OCI-LY7 (cell line): ENCODE results near the gene TM4SF4. TPM values are rescaled to one million over a fixed set of nuclear protein-coding genes. Genes with fewer than 3 reads are reported as not detected.

Experiments used
- BruUV-seq: library from RNA; stranded (reverse); fragments of 400-500 nt; replicated peaks from 2 replicates; lab custom pipeline; 2021; lab: Mats Ljungman, UMichigan
- CTCF ChIA-PET: fragments of 300-600 bp; sonication (Branson Sonifier 250); formaldehyde crosslinking; loops from one replicate; lab custom pipeline; 2022; ENCODE audit warnings: antibody characterized with exemption; ENCODE audit not compliant: unreplicated experiment; lab: Charles Lee
- POLR2A ChIA-PET: fragments of 300-600 bp; sonication (Branson Sonifier 250); formaldehyde crosslinking; loops from one replicate; lab custom pipeline; 2022; ENCODE audit warnings: antibody characterized with exemption; lab: Charles Lee
- DNase-seq: peaks from one replicate; pipeline ENCODE4 v3.0.0-alpha.2; 2015; ENCODE audit warnings: low spot score
- H2AFZ ChIP-seq: fragments of 200-600 bp; sonication (generic), shearing (Covaris generic); 2 replicates; pipeline ENCODE4 v1.6.1; 2014; ENCODE audit warnings: mild to moderate bottlenecking, antibody characterized with exemption, low read length, moderate library complexity
- H3K27ac ChIP-seq: fragments of 200-600 bp; sonication (generic); 2 replicates; pipeline ENCODE4 v1.5.1; 2014; ENCODE audit warnings: mixed run types, low read depth, mild to moderate bottlenecking, moderate library complexity, low read length, inconsistent platforms; ENCODE audit not compliant: poor library complexity, severe bottlenecking
- H3K36me3 ChIP-seq: fragments of 200-600 bp; sonication (generic); 2 replicates; pipeline ENCODE4 v1.6.1; 2014; ENCODE audit warnings: mild to moderate bottlenecking, antibody characterized with exemption, low read length, moderate library complexity, mixed read lengths; ENCODE audit not compliant: insufficient read depth
- H3K4me1 ChIP-seq: fragments of 200-600 bp; sonication (generic); 2 replicates; pipeline ENCODE4 v1.5.1; 2014; ENCODE audit warnings: mild to moderate bottlenecking, low read length; ENCODE audit not compliant: insufficient read depth, poor library complexity, severe bottlenecking
- H3K4me2 ChIP-seq: fragments of 200-600 bp; sonication (generic); 2 replicates; pipeline ENCODE4 v1.6.1; 2014; ENCODE audit warnings: mild to moderate bottlenecking, low read length
- H3K4me3 ChIP-seq: fragments of 200-600 bp; sonication (generic); 2 replicates; pipeline ENCODE4 v1.5.1; 2014; ENCODE audit warnings: mild to moderate bottlenecking, low read depth, low read length; ENCODE audit not compliant: poor library complexity, severe bottlenecking
- H3K79me2 ChIP-seq: fragments of 200-600 bp; sonication (generic); 2 replicates; pipeline ENCODE4 v1.6.1; 2016; ENCODE audit warnings: low read depth, mild to moderate bottlenecking, low read length, moderate library complexity, mixed read lengths; ENCODE audit not compliant: insufficient read depth
- H3K9me2 ChIP-seq: fragments of 200-600 bp; sonication (generic); 2 replicates; pipeline ENCODE4 v1.6.1; 2016; ENCODE audit warnings: mild to moderate bottlenecking, low read length, mixed read lengths; ENCODE audit not compliant: insufficient read depth
- H3K9me3 ChIP-seq: fragments of 200-600 bp; sonication (generic); 2 replicates; pipeline ENCODE4 v1.6.1; 2014; ENCODE audit warnings: mild to moderate bottlenecking, mixed run types, low read length, mixed read lengths
- H4K20me1 ChIP-seq: fragments of 200-600 bp; sonication (generic); 2 replicates; pipeline ENCODE4 v1.6.1; 2014; ENCODE audit warnings: mild to moderate bottlenecking, antibody characterized with exemption, low read length, moderate library complexity, mixed read lengths; ENCODE audit not compliant: insufficient read depth
- CTCF ChIP-seq: fragments of 200-600 bp; sonication (generic); conservative IDR thresholded peaks from 2 replicates; pipeline ENCODE4 v1.5.1; 2014; ENCODE audit warnings: mild to moderate bottlenecking, antibody characterized with exemption, low read length, moderate library complexity, mixed read lengths
- EZH2phosphoT487 ChIP-seq: fragments of 200-600 bp; sonication (generic); IDR thresholded peaks from 2 replicates; pipeline ENCODE4 v1.6.1; 2018; ENCODE audit warnings: low read depth, borderline replicate concordance, mild to moderate bottlenecking, mixed run types, antibody characterized with exemption, low read length, moderate library complexity, mixed read lengths
- intact Hi-C: fragments of 100-400 bp; cut with micrococcal nuclease; formaldehyde crosslinking; loops from one replicate; pipeline ENCODE4 v1.10.0; 2022; ENCODE audit not compliant: unreplicated experiment
- total RNA-seq, 2 experiments: library from RNA; depleted of rRNA in 1 of 2; stranded (reverse); fragments of >200 nt in 1 of 2; shearing (Covaris generic) in 1 of 2; gene quantifications; 2 replicates each; pipeline ENCODE4 v1.2.3, GENCODE V29; 2014 to 2022

TM4SF4 gene
- total RNA-seq, 2 experiments from 2014 or later = not detected

- no peaks in the 10 kb centered on the region for H3K79me2 ChIP-seq
Observed at GRCh38 chr3:149545049-149545448, 70.6 kb downstream of the TM4SF4 start.

GRCh38 chr3:149547413-149547812, 72.9 kb downstream of the TM4SF4 start:
- TF ChIP-seq EZH2phosphoT487 (no peak), CTCF (no peak)
- POLR2A ChIA-PET = interaction anchor here (0.6 to 1.2 kb wide), 3 partner anchors 33 to 223 kb away, joined by 3 to 4 read pairs (median 3); no protein-coding TSS in a partner anchor
- no peak for DNase-seq
- Histone ChIP-seq H2AFZ (no peak overlapping the region), H3K9me2 (no peaks in the 10 kb centered on the region), H3K36me3 (no peaks in the 10 kb centered on the region), H4K20me1 (no peaks in the 10 kb centered on the region), H3K79me2 (no peaks in the 10 kb centered on the region), H3K9me3 (no peaks in the 10 kb centered on the region), H3K4me3 (no peak overlapping the region), H3K4me1 (no peaks in the 10 kb centered on the region), H3K4me2 (no peak overlapping the region), H3K27ac (no peak overlapping the region)
- BruUV-seq = no TSS peak
- intact Hi-C loops = no loop called here
- CTCF ChIA-PET = no interaction called here

More at GRCh38 chr3:149545049-149545448, 70.6 kb downstream of the TM4SF4 start:
- Histone ChIP-seq H3K27ac (no peak overlapping the region), H4K20me1 (no peaks in the 10 kb centered on the region), H3K4me3 (no peak overlapping the region), H2AFZ (no peak overlapping the region), H3K9me2 (no peaks in the 10 kb centered on the region), H3K9me3 (no peaks in the 10 kb centered on the region), H3K4me2 (no peak overlapping the region), H3K36me3 (no peaks in the 10 kb centered on the region), H3K4me1 (no peaks in the 10 kb centered on the region)
- BruUV-seq = no TSS peak
- POLR2A ChIA-PET = interaction anchor here (1.1 kb wide), 1 partner anchor 10 kb away, joined by 3 read pairs; no protein-coding TSS in a partner anchor
- no peak for TF ChIP-seq CTCF
- no peak for TF ChIP-seq EZH2phosphoT487
- CTCF ChIA-PET = no interaction called here
- intact Hi-C loops = no loop called here
- DNase-seq = no peak

- H3K79me2 ChIP-seq = no peaks in the 10 kb centered on the region
- intact Hi-C loops = no loop called here
- H3K9me3 ChIP-seq = no peaks in the 10 kb centered on the region
- TF ChIP-seq CTCF = no peak
- no peak for TF ChIP-seq EZH2phosphoT487
- no TSS peak for BruUV-seq
- POLR2A ChIA-PET = no interaction called here
- no peaks in the 10 kb centered on the region for H4K20me1 ChIP-seq
- no peaks in the 10 kb centered on the region for H3K9me2 ChIP-seq
- no peak overlapping the region for H3K27ac ChIP-seq
- no peak for DNase-seq
- no peak overlapping the region for H3K4me2 ChIP-seq
- no peaks in the 10 kb centered on the region for H3K4me1 ChIP-seq
- H3K36me3 ChIP-seq = no peaks in the 10 kb centered on the region
- no peak overlapping the region for H3K4me3 ChIP-seq
- CTCF ChIA-PET = no interaction called here
- no peak overlapping the region for H2AFZ ChIP-seq
Observed at GRCh38 chr3:149547954-149548668, 73.6 kb downstream of the TM4SF4 start.
